Mesendoderm (in vitro differentiated cells): ENCODE results near the gene PBX4.
"Not testable (repeated sequence)": the region's sequence is repeated elsewhere in the genome, so short reads cannot be mapped to it uniquely, and the experiment has no call there.

Experiments used
- DNase-seq: peaks from one replicate; pipeline ENCODE4 v3.0.0; 2013
- H2AK5ac ChIP-seq: 2 replicates; pipeline ENCODE4 v1.6.1; 2013; ENCODE audit warnings: low read length, inconsistent platforms
- H2BK120ac ChIP-seq: 2 replicates; pipeline ENCODE4 v1.6.1; 2013; ENCODE audit warnings: low read depth, mild to moderate bottlenecking, low read length, moderate library complexity, mixed read lengths
- H2BK15ac ChIP-seq: replicated peaks from 2 replicates; pipeline ENCODE4 v1.6.1; 2013; ENCODE audit warnings: low read depth, mild to moderate bottlenecking, moderate library complexity
- H2BK5ac ChIP-seq: 2 replicates; pipeline ENCODE4 v1.6.1; 2013; ENCODE audit warnings: low read length, inconsistent platforms
- H3K18ac ChIP-seq: 2 replicates; pipeline ENCODE4 v1.6.1; 2013; ENCODE audit warnings: mild to moderate bottlenecking, low read length, mixed read lengths
- H3K23ac ChIP-seq: one replicate; pipeline ENCODE4 v1.6.1; 2013; ENCODE audit warnings: low read length
- H3K27ac ChIP-seq: 2 replicates; pipeline ENCODE4 v1.5.1; 2013; ENCODE audit warnings: low read depth, mild to moderate bottlenecking, inconsistent platforms, low read length, moderate library complexity
- H3K27me3 ChIP-seq: 2 replicates; pipeline ENCODE4 v1.6.1; 2013; ENCODE audit warnings: low read length, control low read depth, mild to moderate bottlenecking, inconsistent platforms; ENCODE audit not compliant: insufficient read depth, poor library complexity
- H3K36me3 ChIP-seq: 2 replicates; pipeline ENCODE4 v1.6.1; 2013; ENCODE audit warnings: low read length, inconsistent platforms; ENCODE audit not compliant: control insufficient read depth, insufficient read depth
- H3K4ac ChIP-seq: one replicate; pipeline ENCODE4 v1.6.1; 2013; ENCODE audit warnings: low read depth, mild to moderate bottlenecking, low read length, moderate library complexity
- H3K4me1 ChIP-seq: 2 replicates; pipeline ENCODE4 v1.6.1; 2013; ENCODE audit warnings: low read depth, low read length, inconsistent platforms; ENCODE audit not compliant: control insufficient read depth
- H3K4me2 ChIP-seq: 2 replicates; pipeline ENCODE4 v1.6.1; 2013; ENCODE audit warnings: low read length
- H3K4me3 ChIP-seq: 2 replicates; pipeline ENCODE4 v1.5.1; 2013; ENCODE audit warnings: mild to moderate bottlenecking, low read length
- H3K56ac ChIP-seq: one replicate; pipeline ENCODE4 v1.6.1; 2013; ENCODE audit warnings: low read length
- H3K79me1 ChIP-seq: 2 replicates; pipeline ENCODE4 v1.6.1; 2013; ENCODE audit warnings: low read length, inconsistent platforms
- H3K79me2 ChIP-seq: 2 replicates; pipeline ENCODE4 v1.6.1; 2013; ENCODE audit warnings: mild to moderate bottlenecking, low read length; ENCODE audit not compliant: control insufficient read depth, insufficient read depth
- H3K9ac ChIP-seq: 2 replicates; pipeline ENCODE4 v1.6.1; 2013; ENCODE audit warnings: low read length, inconsistent platforms
- H4K5ac ChIP-seq: one replicate; pipeline ENCODE4 v1.6.1; 2013; ENCODE audit warnings: low read length
- H4K8ac ChIP-seq: one replicate; pipeline ENCODE4 v1.6.1; 2013; ENCODE audit warnings: low read depth, mild to moderate bottlenecking, control low read depth, low read length, moderate library complexity
- WGBS: extraction: QIAGEN DNeasy Blood & Tissue Kit; methylation state at CpG from one replicate; pipeline ENCODE4 v1.1.7; 2013; ENCODE audit warnings: low lambda C conversion rate, missing lambda C conversion rate; ENCODE audit not compliant: insufficient coverage; ENCODE audit errors: extremely low coverage; 5-methylcytosine and 5-hydroxymethylcytosine counted together

PBX4 gene

GRCh38 chr19:19606021-19606420 lies 12.5 kb downstream of the PBX4 start:
- no peak overlapping the region for H2BK120ac ChIP-seq
- no peak overlapping the region for H3K56ac ChIP-seq
- DNase-seq: peak; percentile 49
- H2BK15ac ChIP-seq: no peak overlapping the region
- no CpG with 5 or more reads among the region's 1 CpG for WGBS
- H3K4me3 ChIP-seq: no peak overlapping the region
- H3K4me1 ChIP-seq: no peaks in the 10 kb centered on the region
- no peak overlapping the region for H3K27ac ChIP-seq
- H2BK5ac ChIP-seq: no peak overlapping the region
- no peaks in the 10 kb centered on the region for H3K79me1 ChIP-seq
- no peaks in the 10 kb centered on the region for H3K36me3 ChIP-seq
- H4K5ac ChIP-seq: no peak overlapping the region
- H3K27me3 ChIP-seq: no peaks in the 10 kb centered on the region
- no peak overlapping the region for H3K4ac ChIP-seq
- H3K4me2 ChIP-seq: no peak overlapping the region
- no peak overlapping the region for H3K18ac ChIP-seq
- no peaks in the 10 kb centered on the region for H3K79me2 ChIP-seq
- H4K8ac ChIP-seq: no peak overlapping the region
- no peak overlapping the region for H3K9ac ChIP-seq
- H2AK5ac ChIP-seq: no peak overlapping the region
- no peak overlapping the region for H3K23ac ChIP-seq

- no peaks in the 10 kb centered on the region for H3K79me2 ChIP-seq
- no peak overlapping the region for H3K27ac ChIP-seq
- no peak overlapping the region for H3K18ac ChIP-seq
- no peak overlapping the region for H2AK5ac ChIP-seq
- H3K79me1 ChIP-seq: no peaks in the 10 kb centered on the region
- no peak overlapping the region for H3K4me3 ChIP-seq
- no peaks in the 10 kb centered on the region for H3K36me3 ChIP-seq
- no peak overlapping the region for H2BK120ac ChIP-seq
- no peak overlapping the region for H3K9ac ChIP-seq
- H3K4ac ChIP-seq: no peak overlapping the region
- no peak overlapping the region for H3K56ac ChIP-seq
- DNase-seq: no peak
- H2BK15ac ChIP-seq: no peak overlapping the region
- no peak overlapping the region for H3K4me2 ChIP-seq
- no peaks in the 10 kb centered on the region for H3K27me3 ChIP-seq
- H2BK5ac ChIP-seq: no peak overlapping the region
- WGBS: no CpG with 5 or more reads among the region's 3 CpGs
- no peaks in the 10 kb centered on the region for H3K4me1 ChIP-seq
- no peak overlapping the region for H3K23ac ChIP-seq
- H4K8ac ChIP-seq: no peak overlapping the region
- no peak overlapping the region for H4K5ac ChIP-seq
These were observed 15.7 kb downstream of the PBX4 start for GRCh38 chr19:19602713-19603324.

DNA sequence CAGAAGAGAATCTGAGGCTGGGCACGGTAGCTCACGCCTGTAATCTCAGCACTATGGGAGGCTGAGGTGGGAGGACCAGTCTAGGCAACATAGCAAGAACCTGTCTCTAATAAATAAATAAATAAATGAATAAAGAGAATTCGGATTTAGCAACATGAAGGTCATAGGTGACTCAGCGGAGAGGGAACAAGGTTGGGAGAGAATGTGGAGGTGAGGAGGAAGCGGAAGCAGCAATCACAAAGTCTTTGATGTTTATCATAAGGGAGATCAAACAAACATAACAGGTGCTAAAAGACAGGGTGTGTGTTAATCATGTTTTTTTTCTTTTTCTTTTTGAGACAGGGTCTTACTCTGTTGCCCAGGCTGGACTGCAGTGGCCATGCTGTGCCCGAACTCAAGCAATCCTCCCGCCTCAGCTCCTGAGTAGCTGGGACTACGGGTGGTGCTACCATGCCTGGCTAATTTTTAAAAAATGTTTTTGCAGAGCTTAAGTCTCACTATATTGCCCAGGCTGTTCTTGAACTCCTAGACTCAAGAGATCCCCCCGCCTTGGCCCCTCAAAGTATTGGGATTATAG lies 16.3 kb downstream of the PBX4 start:
- no peak overlapping the region for H3K9ac ChIP-seq
- H3K56ac ChIP-seq: no peak overlapping the region
- H3K18ac ChIP-seq: no peak overlapping the region
- H3K4me3 ChIP-seq: no peak overlapping the region
- no peaks in the 10 kb centered on the region for H3K4me1 ChIP-seq
- H4K8ac ChIP-seq: no peak overlapping the region
- H3K79me1 ChIP-seq: no peaks in the 10 kb centered on the region
- no peak for DNase-seq
- H2BK5ac ChIP-seq: no peak overlapping the region
- no peak overlapping the region for H2BK15ac ChIP-seq
- H3K36me3 ChIP-seq: no peaks in the 10 kb centered on the region
- whole genome bisulfite sequencing: no CpG with 5 or more reads among the region's 9 CpGs
- H3K27ac ChIP-seq: no peak overlapping the region
- H4K5ac ChIP-seq: no peak overlapping the region
- no peak overlapping the region for H3K23ac ChIP-seq
- no peaks in the 10 kb centered on the region for H3K79me2 ChIP-seq
- no peaks in the 10 kb centered on the region for H3K27me3 ChIP-seq
- H3K4ac ChIP-seq: no peak overlapping the region
- no peak overlapping the region for H2AK5ac ChIP-seq
- no peak overlapping the region for H2BK120ac ChIP-seq
- H3K4me2 ChIP-seq: no peak overlapping the region

DNA sequence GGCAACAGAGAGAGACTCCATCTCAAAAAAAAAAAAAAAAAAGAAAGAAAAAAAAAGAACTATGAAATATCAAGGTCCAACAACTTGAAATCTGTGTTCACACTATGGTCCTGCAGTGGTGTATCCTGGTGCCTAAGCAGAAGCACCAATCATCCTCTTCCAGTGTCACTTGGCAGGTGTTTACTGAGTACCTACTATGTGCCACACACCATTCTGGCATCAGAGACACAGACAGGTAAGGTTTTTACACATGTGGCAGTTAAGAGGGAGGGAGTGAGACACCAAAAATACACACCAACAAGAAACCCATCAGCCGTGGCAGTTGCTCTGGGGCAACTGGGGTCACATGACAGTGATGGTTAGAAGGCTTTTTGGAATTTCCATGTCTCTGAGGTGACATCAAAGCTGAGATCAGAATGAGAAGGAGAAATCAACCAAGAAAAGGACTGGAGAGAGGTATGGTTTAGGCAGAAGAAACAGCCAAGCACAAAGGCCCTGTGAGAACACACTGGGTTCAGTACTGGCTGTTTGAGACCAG lies 17.6 kb downstream of the PBX4 start:
- Histone ChIP-seq H3K9ac (no peak overlapping the region), H2BK120ac (no peak overlapping the region), H3K36me3 (no peaks in the 10 kb centered on the region), H3K4me2 (no peak overlapping the region), H3K4me3 (no peak overlapping the region), H2AK5ac (no peak overlapping the region), H3K18ac (no peak overlapping the region), H4K5ac (no peak overlapping the region), H3K4ac (no peak overlapping the region), H3K27me3 (no peaks in the 10 kb centered on the region), H3K79me1 (no peaks in the 10 kb centered on the region), H2BK5ac (no peak overlapping the region), H3K56ac (no peak overlapping the region), H3K4me1 (no peaks in the 10 kb centered on the region), H3K27ac (no peak overlapping the region), H3K79me2 (no peaks in the 10 kb centered on the region), H4K8ac (no peak overlapping the region), H3K23ac (no peak overlapping the region), H2BK15ac (no peak overlapping the region)
- DNase-seq: no peak
- WGBS: no CpG with 5 or more reads among the region's 1 CpG

DNA sequence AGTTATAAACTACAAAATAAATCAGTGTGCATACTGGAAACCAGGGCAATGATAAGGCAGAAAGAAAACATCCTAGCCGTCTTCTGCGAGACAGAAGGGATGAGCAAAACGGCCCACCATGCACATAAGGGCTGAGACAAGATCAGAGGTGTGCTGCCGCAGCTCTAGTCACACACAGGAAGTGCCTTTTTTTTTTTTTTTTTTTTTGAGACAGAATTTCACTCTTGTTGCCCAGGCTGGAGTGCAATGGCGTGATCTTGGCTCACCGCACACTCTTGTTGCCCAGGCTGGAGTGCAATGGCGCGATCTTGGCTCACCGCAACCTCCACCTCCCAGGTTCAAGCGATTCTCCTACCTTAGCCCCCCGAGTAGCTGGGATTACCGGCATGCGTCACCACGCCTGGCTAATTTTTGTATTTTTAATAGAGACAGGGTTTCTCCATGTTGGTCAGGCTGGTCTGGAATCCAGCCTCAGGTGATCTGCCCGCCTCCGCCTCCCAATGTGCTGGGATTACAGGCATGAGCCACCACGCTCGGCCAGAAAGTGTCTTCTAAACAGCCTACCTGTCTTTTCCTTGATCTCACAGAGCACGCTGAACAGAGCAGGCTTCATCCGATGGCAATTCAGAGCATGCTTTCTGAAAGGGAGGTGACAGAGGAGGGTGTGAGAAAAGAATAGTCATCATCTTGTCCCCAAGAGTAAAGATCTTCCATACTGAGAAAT lies 19.6 kb downstream of the PBX4 start:
- WGBS: no CpG with 5 or more reads among the region's 20 CpGs
- not testable (repeated sequence) for H3K4me1 ChIP-seq, H3K9ac ChIP-seq, H3K56ac ChIP-seq, H2BK5ac ChIP-seq, H3K23ac ChIP-seq, H3K4ac ChIP-seq, H4K8ac ChIP-seq, H3K36me3 ChIP-seq, H2BK15ac ChIP-seq, H3K4me2 ChIP-seq, H3K79me2 ChIP-seq, H3K27me3 ChIP-seq, H3K27ac ChIP-seq, DNase-seq, H3K18ac ChIP-seq, H2BK120ac ChIP-seq, H3K4me3 ChIP-seq, H3K79me1 ChIP-seq, H2AK5ac ChIP-seq, H4K5ac ChIP-seq
